ENCODE results near the gene TBCCD1.
A peak's percentile ranks its signal among the peaks of the same experiment; 100 is the strongest.
"Not testable (repeated sequence)": the region's sequence is repeated elsewhere in the genome, so short reads cannot be mapped to it uniquely, and the experiment has no call there.

Gene TBCCD1

DNA sequence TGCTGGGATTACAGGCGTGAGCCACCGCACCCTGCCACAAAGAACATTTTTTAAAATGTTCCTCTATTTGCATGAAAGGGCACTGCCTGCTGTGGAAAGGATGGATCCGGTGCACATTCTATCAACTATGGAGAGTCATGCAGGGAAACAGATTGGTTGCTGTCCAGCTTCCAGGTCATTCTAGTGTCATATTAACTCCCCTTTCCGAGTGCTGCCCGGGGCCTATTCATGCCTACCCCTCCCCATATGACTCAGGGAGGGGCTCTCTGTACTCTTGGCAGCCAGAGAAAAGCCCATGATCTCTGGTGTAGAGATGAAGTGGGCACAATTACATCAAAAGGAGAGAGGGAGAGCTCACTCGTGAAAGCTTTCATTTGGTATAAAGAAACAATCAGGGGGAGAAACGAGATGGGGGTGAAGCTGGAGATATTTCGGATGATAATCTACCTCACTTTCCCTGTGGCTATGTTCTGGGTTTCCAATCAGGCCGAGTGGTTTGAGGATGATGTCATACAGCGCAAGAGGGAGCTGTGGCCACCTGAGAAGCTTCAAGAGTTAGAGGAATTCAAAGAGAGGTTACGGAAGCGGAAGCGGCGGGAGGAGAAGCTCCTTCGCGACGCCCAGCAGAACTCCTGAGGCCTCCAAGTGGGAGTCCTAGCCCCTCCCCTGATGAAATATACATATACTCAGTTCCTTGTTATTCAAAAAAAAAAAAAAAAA lies 29.6 kb upstream of the TBCCD1 start:
- no peak for DNase-seq

GRCh38 chr3:186594591-186595113 lies 27.5 kb upstream of the TBCCD1 start:
- DNase-seq = no peak

DNA sequence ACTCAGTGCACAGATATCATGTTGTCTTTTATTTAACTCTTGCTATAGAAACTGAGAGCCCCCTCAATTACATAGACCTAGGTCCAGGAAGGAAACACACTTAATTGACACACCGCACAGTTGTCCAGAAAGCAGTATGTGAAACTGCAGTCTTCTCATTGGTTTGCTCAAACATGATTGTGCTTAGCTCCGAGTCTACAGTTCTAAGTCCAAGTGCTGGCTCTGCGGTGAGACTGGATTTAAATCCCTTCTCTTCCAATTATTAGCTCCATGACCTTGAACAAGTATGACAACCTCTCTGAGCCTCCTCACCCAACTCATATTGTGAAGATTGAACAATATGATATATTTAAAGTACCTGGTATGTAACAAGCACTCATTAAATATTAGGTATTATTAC lies 26.7 kb upstream of the TBCCD1 start:
- DNase-seq = no peak

DNA sequence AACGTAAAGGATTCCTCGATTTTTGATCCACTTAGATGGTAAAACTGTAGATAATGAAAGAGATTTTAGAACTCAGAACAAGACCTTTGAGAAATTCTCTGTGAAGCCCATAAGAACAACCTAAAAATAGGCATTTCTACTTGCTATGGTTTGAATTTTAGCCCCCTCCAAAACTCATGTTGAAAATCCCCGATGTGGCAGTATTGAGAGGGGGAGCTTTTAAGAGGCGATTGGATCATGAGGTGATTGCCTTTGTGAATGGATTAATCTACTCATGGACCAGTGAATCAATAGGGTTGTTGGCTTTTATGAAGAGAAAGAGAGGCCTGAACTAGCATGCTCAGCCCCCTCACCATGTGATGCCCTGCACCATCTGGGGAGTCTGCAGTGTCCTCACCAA lies 25.5 kb upstream of the TBCCD1 start:
- no peak for DNase-seq

- DNase-seq = no peak
Observed at GRCh38 chr3:186590580-186591295, 23.6 kb upstream of the TBCCD1 start.

DNA sequence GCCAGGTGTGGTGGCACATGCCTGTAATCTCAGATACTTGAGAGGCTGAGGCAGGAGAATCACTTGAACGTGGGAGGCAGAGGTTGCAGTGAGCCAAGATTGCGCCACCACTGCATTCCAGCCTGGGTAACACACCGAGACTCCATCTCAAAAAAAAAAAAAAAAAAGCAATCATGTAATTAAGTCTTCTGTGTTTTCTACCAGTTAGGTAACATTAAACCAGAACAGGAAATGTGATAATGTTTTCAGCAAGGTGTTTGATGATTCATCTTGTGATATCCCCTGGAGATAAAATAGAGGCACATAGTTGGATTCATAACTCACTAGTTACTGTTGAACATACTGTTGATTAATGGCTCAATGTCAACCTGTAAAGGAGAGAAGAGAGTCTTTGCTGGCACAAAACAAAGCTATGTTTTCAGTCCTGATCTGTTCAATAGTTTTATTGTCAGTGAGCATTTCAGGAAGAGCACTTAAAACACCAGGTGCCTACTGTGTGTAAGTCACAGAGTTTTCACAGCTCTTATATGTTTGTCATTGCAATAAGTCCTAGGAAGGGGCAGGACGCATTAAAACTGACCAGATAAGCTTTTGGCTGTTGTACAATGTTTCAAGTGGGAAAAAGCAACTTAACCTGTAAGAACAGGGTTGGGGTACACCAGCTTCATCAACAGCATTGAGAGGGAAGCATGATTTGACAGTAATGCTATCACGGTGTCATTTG lies 22.9 kb upstream of the TBCCD1 start:
- no peak for DNase-seq

GRCh38 chr3:186589121-186589520 lies 22.0 kb upstream of the TBCCD1 start:
- no peak for DNase-seq

GRCh38 chr3:186588632-186589031 lies 21.5 kb upstream of the TBCCD1 start:
- DNase-seq = no peak

DNA sequence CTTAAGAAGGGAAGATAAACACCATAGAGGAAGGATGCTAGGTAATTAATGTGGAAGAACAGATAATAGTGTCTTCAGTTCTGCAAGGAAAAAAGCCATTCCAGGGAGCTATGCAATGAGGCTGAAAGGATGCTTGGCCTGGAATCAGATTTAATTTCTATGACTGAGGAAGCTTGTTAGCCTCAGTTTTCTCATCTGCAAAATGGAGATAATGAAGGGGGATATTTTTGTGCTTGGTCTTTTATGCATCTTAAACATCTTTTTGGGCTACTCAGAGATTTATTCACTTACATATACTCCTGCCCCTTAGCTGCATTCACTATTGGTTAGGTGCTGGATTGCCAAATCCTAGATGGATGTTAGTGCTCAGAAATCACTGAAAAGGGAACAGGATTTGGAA lies 20.0 kb upstream of the TBCCD1 start:
- DNase-seq = no peak

GRCh38 chr3:186586245-186586644 lies 19.1 kb upstream of the TBCCD1 start:
- DNase-seq = not testable (repeated sequence)

GRCh38 chr3:186583831-186584230 lies 16.7 kb upstream of the TBCCD1 start:
- no peak for DNase-seq

DNA sequence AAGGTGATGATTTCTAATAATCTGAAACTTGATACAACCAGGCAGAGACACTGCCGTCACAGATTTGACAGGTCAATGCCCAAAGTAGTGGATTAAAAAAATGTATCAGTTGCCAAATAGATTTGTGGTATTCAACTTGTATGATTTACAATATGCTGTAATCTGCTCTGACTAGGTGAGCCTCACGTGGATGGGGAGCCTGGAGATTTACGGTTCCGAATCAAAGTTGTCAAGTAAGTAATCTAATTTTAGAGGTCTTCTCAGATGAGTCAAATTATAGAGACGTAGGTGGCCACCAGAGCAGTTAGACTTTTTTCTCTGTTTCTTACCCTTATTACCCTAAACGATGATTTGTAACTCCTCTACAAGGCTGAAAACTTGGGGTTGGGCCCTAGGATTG lies 15.4 kb upstream of the TBCCD1 start:
- no peak for DNase-seq

GRCh38 chr3:186580785-186581184 lies 13.6 kb upstream of the TBCCD1 start:
- no peak for DNase-seq

DNA sequence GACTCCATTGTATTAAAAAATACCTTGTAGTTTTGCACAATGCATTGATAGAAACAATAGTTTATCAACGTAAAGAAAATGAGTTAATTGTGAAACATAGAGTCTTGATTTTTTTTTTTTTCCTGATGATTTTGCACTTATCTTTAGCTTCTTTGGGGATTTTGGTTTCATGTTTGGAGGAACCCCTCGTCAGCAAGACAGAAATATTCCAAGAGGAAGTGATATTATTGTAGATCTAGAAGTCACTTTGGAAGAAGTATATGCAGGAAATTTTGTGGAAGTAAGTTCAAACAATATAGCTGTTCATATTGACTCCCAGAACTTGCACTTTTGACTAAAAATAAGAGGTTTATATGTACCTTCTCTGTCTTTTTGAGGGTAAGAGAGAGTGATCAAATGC lies 10.4 kb upstream of the TBCCD1 start:
- peak; percentile 17 to 19 for DNase-seq

DNA sequence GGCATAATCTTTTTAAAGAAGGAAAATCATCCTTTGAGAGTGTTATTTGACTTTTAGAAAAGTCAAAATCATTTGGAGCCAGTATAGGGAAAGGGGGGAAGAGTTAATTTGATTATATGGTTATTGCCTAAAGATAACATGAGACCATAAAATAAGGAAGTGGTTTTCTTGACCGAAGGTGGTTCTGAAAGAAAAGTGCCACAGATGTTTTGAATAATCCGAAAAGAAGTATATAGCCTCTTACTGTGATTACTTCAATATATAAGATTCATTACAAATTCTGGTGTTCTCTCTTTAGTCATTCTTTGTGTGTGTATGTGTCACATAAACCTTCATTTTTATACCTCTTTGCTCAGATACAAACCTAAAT lies 4.5 kb upstream of the TBCCD1 start:
- no peak for DNase-seq

GRCh38 chr3:186570941-186571643 lies 4.0 kb upstream of the TBCCD1 start:
- no peak for DNase-seq

DNA sequence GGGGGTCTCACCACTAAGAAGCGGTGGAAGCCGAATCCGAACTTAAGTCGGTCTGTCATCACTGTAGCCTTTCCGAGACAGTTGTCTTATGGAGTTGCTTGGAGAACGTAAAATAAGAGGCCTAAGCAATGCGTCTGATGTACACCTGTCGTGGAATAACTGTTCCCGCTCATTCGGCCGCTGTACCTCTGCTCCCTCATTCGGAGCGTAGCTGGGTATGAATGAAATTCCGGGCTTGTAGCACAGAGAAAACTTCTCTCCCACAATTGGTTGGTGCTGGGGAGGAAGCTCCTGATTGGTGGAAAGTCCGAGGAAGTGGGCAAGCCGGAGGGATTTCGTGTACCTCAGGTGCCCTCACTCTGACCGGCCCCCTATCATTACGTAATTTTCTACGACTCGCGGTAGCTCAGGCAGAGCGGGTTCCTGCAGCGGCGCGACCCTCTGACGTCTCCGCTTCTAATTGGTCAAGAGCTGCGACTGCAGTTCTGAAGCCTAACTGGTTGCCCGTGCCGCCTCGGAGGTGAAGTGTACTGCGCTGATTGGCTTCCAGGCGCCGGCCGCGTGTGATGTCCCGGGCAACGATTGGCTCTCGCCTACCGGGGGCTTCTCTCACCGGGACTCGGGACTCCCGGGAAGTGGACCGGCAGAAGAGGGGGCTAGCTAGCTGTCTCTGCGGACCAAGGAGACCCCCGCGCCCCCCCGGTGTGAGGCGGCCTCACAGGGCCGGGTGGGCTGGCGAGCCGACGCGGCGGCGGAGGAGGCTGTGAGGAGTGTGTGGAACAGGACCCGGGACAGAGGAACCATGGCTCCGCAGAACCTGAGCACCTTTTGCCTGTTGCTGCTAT lies 3.2 kb upstream of the TBCCD1 start, which contains the start of gene DNAJB11:
Gene DNAJB11 (plus strand): TSS at position 625 of the 845 bp plus-strand sequence. CDS start 178 bp downstream, at position 803.
- peak; percentile 99 to 100 for DNase-seq

DNA sequence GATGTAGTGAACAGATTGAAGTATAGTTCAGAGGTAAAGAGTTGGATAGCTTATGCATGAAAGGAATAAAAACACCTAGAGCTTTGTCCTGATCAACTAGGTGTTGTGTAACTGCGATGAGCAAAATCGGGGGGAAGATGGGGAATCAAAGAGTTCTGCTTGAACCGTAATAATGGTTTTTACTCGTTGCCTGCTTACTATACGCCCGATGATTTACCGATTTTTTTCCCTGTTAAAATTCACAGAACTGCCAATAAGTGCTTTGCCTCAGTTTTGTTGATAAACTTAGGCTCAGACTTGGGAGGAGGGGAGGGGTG lies 2.6 kb upstream of the TBCCD1 start:
- peak in 1 of 2 donors; percentile 7 for DNase-seq

DNA sequence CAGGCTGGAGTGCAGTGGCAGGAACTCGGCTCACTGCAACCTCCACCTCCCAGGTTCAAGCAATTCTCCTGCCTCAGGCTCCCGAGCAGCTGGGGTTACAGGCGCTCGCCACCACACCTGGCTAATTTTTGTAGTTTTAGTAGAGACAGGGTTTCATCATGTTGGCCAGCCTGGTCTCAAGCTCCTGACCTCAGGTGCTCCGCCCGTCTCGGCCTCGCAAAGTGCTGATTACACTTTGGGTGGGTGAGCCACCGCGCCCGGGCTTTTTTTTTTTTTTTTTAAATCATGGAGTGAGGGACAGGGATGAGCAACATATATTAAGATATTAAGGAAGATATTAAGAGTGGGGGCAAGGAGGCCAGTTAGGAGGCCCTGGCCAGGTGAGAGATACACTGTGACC lies 2.2 kb upstream of the TBCCD1 start:
- DNase-seq = not testable (repeated sequence)

DNA sequence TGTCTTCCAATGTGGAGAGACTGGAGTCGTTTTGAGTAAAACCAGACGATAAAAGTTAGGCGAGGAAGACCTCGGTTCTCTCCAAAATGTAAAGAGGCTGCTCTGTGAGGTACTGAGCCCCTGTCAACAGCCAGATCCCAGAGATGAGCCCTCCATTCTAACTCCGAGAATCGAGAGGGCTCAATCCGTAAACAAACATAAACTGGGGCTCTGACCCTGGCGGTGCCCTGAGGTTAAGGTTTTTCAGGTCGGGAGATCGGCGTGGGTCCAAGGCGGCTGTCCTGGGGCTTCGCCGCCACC lies 417 bp downstream of the TBCCD1 start:
- no peak for DNase-seq

GRCh38 chr3:186564586-186564985 lies 2.6 kb downstream of the TBCCD1 start:
- DNase-seq = no peak

DNA sequence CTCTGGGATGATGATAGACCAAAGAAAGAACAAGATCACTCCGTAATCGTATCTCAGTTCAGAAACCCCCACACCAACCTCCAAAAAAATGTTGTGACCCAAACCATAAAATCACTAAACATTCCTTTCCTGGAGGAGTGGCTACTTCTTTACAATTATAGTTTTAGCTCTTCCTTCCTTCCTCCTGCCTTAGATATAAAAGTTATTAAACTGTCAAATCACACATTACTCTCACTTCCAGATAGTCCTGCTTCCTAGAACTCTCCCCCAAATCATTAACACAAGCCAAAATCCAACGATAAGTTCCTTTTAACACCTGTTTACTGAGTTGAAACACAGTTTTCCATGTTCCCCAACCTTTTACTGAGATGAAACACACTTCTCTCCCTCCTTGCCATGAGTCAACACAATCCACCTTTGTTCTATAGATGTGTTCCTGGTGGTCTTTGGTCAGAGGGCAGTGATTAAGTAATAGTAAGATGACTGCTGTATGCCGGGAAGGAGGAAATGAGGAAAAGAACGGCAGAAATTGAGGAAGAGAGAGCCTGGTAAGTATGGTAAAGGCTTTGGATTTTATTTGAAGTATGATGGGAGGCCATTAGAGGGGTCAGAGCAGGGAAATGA lies 14.6 kb downstream of the TBCCD1 start:
- DNase-seq = no peak

Data from inflammatory macrophage treated with lipopolysaccharide for 1 hour (primary cell).